ENCODE results near the gene DROSHA.

DNA sequence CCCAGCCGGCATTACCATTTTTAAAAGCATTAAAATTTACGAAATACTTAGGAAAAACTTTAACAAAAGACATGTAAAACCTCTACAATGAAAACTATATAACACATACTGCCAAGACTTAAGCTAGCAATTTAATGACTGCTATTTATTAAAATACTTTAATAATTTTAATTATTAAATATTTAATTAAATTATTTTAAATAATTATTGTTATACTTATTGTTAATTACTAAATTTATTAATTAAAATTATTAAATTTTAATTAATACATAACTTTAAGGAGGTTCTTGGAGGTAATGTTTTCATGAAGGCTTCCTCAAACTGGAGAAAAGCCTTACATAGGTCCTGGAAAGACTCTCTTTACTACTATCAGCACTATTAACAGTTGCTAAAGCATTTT is 47.7 kb upstream of the DROSHA start:
- TF ChIP-seq, protein P1, sequence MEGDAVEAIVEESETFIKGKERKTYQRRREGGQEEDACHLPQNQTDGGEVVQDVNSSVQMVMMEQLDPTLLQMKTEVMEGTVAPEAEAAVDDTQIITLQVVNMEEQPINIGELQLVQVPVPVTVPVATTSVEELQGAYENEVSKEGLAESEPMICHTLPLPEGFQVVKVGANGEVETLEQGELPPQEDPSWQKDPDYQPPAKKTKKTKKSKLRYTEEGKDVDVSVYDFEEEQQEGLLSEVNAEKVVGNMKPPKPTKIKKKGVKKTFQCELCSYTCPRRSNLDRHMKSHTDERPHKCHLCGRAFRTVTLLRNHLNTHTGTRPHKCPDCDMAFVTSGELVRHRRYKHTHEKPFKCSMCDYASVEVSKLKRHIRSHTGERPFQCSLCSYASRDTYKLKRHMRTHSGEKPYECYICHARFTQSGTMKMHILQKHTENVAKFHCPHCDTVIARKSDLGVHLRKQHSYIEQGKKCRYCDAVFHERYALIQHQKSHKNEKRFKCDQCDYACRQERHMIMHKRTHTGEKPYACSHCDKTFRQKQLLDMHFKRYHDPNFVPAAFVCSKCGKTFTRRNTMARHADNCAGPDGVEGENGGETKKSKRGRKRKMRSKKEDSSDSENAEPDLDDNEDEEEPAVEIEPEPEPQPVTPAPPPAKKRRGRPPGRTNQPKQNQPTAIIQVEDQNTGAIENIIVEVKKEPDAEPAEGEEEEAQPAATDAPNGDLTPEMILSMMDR (IDR thresholded peaks at IDR 0.05; ENCODE audit: low read length): no peak
- no peak for TF ChIP-seq EZH2 (optimal IDR thresholded peaks at IDR 0.05; ENCODE audit: low read depth, low read length)

Measured in MM.1S (cell line).